Right renal cortex interstitium (tissue), 3 donors: ENCODE measurements around the gene COPS9. TPM values are rescaled to one million over a fixed set of nuclear protein-coding genes. Genes with fewer than 3 reads are reported as not detected.

Experiments used
- DNase-seq, 3 donors: peaks; one replicate each; pipeline ENCODE4 v3.0.0-alpha.2; 2013; ENCODE audit warnings: low read depth in 3 of 3, low spot score in 2 of 3
- polyA plus RNA-seq, 3 donors: library from polyadenylated mRNA; unstranded; fragments of 120-200 nt; gene quantifications; one replicate each; pipeline ENCODE4 v1.2.1, GENCODE V29; 2013; ENCODE audit not compliant: insufficient read length in 3 of 3

COPS9 gene
- polyA plus RNA-seq, 3 donors, result 62.4 to 79.2 (median 78.8) TPM

DNA sequence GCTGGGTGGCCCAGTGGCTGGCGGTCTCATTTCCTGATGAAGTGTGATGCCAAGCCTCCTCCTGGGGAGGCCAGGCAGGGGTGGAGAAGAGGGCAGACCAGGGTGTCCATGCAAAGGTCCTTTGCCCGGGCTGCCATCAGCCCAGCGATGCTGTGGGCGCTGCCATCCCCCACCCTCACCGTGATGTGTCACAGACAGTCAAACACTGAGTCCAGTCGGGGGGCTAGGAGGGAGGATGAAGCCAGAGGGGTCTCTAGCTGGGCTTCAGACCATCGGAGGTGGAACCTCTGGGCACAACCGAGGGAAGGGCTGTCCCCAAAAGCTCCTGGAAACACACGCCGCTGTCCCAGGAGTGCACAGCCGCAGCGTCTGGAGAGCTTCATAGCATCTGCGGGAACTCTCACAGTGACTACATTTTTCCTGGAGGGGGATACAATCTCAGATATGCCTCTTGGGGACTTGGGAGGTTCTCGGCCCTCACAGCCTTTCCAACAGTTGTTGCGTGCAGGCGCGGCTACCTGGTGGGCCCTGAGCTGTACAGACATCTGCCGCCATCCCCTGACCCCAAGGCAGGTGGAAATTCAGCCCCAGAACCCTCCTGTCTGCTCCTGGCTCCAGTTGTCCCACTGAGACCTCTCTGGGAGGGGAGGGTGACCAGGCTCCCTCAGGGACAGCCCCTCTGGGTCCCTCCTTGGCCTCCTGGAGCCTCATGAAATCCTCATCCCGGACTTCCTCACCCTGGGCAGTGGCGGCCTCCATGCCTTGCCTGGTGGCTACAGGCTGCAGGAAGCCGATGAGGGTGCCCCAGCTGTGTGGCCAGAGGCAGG lies 30.9 kb upstream of the COPS9 start:
- no peak for DNase-seq

DNA sequence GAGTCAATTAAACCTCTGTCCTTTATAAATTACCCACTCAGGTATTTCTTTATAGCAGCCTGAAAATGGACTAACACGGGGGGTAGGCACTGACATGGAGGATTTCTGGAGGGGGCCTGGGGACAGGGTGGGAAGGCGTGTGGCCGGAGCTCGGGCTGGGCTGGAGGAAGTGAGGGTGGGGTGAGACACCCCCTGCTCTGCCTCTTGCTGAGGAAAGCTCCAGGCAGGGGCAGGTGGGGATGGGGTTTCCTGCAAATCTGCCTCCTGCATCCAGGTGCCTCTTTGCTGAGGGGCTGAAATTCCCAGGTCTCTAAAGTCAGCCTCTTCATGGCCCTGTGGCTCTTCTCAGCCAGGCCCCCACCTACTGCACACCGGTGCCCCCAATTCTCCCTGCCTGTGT lies 30.1 kb upstream of the COPS9 start:
- DNase-seq, result no peak

DNA sequence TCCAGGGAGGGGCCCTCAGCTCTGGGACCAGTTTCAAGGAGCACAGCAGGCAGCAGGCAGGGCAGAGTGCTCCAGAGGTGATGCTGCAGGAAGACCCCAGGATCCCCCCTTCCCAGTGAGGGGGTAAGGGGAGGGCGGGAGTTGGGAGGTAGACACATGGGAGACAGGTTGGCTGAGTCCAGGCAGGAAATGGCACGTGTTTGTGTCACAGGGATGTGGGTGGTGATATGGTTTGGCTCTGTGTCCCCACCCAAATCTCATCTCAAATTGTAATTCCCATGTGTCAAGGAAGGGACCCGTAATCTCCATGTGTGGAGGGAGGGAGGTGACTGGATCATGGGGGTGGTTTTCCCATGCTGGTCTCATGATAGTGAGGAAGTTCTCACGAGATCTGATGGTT lies 29.6 kb upstream of the COPS9 start:
- DNase-seq, result no peak

GRCh38 chr2:240165034-240165433 lies 28.9 kb upstream of the COPS9 start:
- DNase-seq, result no peak

DNA sequence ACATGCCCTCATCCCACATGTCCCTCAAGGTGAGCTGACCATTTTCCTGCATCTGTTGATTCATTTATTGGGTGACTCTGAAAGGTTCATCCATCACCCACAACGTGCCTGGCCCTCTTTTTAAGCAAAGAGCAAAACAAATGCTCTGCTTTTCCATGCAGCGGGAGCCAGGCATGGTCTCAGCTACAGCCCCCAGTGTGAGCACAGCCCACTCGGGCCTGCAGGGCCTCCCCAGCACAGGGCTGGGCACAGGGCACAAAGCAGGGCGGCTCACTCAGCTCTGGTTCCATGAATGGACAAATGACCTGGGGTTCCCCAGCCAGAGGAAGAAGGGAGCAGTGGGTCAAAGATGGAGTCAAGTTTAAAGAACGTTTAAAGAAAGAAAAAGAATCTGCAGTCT lies 28.5 kb upstream of the COPS9 start:
- DNase-seq, result no peak

DNA sequence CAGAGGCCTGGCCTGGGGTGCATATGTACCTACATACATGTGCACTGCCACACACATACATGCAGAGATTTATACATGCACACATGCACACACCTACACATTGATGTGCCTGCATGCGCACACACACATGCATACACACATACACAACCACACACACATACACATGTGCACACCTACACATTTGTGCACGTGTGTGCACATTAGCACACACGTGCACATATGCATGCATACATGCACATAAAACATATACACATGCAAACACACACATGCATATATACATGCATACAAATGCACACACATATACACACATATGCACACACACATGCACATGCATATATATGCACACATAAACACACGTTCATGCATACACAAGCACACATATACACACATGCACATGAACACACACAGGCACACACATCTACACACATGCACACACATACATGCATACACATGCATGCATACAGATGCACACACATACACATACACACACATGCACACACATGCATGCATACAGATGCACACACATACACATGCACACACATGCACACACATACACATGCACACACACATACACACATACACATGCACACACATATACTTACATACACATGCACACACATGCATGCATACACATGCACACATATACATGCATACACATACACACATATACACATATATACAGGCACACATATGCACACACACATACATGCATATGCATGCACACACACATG lies 27.9 kb upstream of the COPS9 start:
- DNase-seq, result no peak

DNA sequence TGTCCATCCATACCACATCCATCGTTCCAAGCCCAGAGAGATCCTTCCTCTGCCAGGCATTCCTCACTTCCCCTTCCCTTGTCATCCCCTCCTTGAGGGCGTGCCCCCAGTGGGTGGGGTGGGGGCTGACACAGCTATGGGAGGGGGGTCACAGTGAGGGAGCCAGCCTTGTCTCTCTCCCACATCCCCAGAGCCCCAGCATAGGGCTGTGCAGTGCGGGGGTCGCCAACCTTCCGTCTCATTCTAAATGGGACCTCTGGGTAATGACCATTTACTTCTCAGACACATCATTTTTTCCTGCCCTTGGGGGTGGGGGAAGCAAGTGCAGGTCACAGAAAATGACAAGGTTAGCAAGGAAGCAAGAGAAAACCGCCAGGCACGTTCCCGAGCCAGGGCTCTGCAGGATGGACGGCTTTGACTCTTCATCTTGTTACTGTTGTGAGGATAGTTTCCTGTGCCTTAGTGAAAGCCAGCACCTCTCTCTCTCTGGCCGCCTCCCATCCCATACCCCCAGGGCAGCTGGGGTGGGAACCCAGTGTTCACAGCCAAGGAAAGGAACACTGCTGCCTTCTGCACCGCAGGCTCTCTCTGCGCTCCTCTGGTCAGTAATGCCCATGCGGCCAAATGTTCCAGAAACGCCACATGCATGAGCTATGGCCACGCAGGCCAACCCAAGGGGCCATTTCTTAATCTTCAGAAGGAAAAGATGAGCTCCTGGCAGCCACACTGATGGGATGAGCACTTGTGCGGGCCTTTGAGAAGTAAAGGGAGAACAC lies 27.0 kb upstream of the COPS9 start:
- DNase-seq, result no peak

DNA sequence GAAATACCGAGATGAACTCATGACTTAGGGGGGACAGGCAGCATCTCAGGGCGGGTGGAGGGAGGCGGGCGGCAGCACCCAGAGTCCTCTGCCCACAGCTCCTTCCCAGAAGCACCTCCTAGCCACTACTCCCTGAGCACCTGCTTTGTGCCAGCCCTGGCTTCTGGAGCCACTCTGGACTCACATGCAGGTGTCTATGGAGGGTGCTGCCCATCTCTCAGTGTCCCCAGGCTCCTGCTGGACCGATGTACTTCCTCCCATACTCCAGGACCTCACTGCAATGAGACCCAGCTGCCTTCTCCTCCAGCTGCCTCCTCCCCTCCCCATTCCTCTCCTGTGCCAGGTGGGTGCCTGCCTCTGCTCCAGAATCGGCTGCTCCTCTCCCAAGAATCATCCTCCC lies 26.4 kb upstream of the COPS9 start:
- DNase-seq, result no peak

- DNase-seq, result no peak
Observed at GRCh38 chr2:240162032-240162431, 25.9 kb upstream of the COPS9 start.

GRCh38 chr2:240161087-240161750 lies 25.1 kb upstream of the COPS9 start:
- DNase-seq, result no peak

- no peak for DNase-seq
Observed at GRCh38 chr2:240160291-240161086, 24.4 kb upstream of the COPS9 start.

DNA sequence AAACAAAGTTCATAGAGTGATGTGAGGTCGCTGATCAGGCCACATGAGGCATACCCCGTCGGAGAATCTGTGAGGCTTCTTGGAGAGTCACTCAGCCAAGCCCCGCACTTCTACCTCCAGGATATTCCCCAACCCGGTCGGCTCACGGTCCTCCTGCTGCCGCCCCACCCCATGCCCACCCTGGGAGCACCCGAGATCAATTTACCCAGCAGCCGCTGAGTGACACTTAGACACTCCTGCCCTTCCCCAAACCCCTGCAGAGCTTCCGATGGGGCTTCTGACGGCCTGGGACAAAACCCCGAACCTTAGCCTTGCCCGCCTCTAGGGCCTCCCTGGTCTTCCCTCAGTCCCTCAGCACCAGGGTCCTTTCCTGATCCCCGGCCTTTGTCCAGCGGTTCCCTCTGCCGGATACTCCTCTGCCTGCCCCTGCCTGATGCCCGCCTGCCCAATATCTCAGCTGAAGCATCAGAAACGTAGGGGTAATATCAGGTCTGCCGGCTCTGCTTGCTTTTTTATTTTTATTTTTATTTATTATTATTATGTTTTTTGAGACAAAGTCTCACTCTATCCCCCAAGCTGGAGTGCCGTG lies 23.2 kb upstream of the COPS9 start:
- no peak for DNase-seq

DNA sequence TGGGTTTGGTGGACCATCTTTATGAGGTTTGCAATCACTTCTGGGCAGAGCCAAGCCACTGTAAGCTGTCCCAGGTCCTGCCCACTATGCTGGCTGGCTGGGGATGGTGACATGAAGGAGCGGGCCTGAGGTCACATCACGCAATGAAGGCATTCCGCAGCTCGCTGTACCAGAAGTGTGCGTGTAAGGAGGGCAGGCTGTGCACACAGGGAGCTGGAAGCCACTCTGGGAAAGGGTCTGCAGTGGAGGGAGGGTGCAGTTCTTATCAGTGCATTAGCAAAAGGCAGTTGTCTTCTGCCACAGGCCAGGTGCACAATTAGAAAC lies 21.0 kb upstream of the COPS9 start:
- DNase-seq, result no peak

GRCh38 chr2:240156435-240157146 lies 20.5 kb upstream of the COPS9 start:
- DNase-seq, result no peak

DNA sequence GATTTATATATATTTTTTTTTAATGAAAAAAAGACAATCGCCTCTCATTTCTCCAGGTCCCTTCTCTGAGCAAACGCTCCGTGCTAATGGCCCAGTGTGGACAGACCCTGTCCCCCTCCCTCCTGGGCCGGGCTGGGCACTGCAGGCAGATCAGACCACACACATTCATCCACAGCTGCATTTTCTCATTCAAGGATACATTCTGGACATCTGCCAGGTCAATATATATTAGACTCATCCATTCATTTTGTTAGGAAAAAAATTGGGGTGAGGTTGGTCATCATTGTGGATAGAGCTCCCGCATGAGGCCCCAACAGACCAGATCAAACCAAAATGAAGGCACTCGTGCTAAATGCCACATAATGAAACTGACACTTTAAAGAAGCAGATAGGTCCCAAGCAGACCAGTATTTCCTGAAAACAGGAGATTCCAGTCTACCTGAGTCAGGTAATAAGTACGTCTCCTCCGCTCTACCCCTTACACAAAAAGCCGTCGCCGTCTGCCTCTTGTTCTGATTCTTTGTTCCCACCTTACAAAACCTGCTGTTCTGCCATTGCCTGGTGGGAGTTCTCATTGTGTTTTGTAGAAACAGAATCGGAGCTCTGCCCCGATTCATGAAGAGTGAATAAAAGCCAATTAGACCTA lies 19.8 kb upstream of the COPS9 start:
- no peak for DNase-seq

GRCh38 chr2:240155048-240155744 lies 19.1 kb upstream of the COPS9 start:
- DNase-seq, result no peak

DNA sequence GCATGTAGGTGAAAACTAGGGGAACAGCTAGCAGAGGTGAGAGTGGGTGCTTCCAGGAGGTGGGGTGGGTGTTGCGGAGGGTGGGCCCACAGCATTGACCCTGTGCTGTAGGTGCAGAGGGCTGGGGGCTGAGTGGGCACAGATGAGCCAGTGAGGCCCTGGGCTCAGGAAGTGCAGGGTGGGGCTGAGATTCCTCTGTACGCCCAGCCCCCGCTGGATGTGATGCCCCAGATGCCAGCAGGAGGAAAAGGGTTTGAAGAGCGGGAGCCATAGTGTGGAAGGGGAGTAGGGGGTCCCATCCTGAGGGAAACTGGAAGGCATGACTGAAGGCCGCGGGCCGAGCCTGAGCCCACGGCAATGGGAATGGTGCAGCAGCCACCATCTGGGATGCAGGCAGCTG lies 18.5 kb upstream of the COPS9 start:
- DNase-seq, result no peak

DNA sequence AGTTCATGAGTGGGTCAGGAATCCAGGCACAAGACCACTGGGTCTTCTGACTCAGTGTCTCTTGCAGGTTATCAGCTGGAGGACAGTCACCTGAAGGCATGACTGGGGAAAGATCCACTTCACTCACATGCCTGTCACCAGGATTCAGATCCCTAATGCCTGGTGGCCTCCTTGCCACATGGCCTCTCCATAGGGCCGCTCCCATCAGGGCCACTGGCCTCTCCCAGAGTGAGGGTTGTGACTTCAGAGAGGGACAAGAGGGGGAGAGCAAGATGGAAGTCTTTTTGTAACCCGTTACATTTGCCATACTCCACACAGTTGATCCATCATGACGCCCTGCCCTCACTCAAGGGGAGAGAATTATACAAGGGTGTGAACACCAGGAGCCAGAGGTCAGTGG lies 17.3 kb upstream of the COPS9 start:
- no peak for DNase-seq
